GM06990 (cell line): Measurements from ENCODE around the gene NOL9.

ENCODE experiments used
- DNase-seq: peaks from one replicate; pipeline ENCODE4 v3.0.0-alpha.2; 2011; ENCODE audit not compliant: insufficient read length; ENCODE audit errors: extremely low read depth
- H3K27me3 ChIP-seq: replicated peaks from 2 replicates; pipeline ENCODE4 v1.6.0; 2011; ENCODE audit warnings: low read length; ENCODE audit not compliant: control insufficient read depth, insufficient read depth
- H3K36me3 ChIP-seq: 2 replicates; pipeline ENCODE4 v1.5.1; 2011; ENCODE audit warnings: low read length; ENCODE audit not compliant: control insufficient read depth, insufficient read depth
- H3K4me3 ChIP-seq: replicated peaks from 2 replicates; pipeline ENCODE4 v1.5.1; 2011; ENCODE audit warnings: low read depth, mild to moderate bottlenecking, control low read depth, low read length
- CTCF ChIP-seq: IDR thresholded peaks from 2 replicates; pipeline ENCODE4 v1.5.1; 2011; ENCODE audit warnings: low read length, control low read depth, mild to moderate bottlenecking, inconsistent platforms; ENCODE audit not compliant: insufficient read depth, poor library complexity, severe bottlenecking

Gene NOL9

GRCh38 chr1:6585841-6586240 lies 31.5 kb upstream of the NOL9 start:
- Histone ChIP-seq H3K4me3 (no peak overlapping the region), H3K36me3 (peaks cover 24% of the 10 kb centered on the region), H3K27me3 (no peaks in the 10 kb centered on the region)
- no peak for DNase-seq
- no peak for TF ChIP-seq CTCF

- no peak for DNase-seq
- Histone ChIP-seq H3K4me3 (no peak overlapping the region), H3K36me3 (peaks cover 24% of the 10 kb centered on the region), H3K27me3 (no peaks in the 10 kb centered on the region)
- no peak for TF ChIP-seq CTCF
Measured at GRCh38 chr1:6585081-6585722, 30.9 kb upstream of the NOL9 start.

GRCh38 chr1:6584126-6585080 lies 30.1 kb upstream of the NOL9 start:
- no peak for TF ChIP-seq CTCF
- H3K27me3 ChIP-seq, result no peaks in the 10 kb centered on the region
- no peak for DNase-seq
- H3K36me3 ChIP-seq, result peaks cover 20% of the 10 kb centered on the region
- H3K4me3 ChIP-seq, result no peak overlapping the region

- Histone ChIP-seq H3K27me3 (no peaks in the 10 kb centered on the region), H3K4me3 (no peak overlapping the region), H3K36me3 (peaks cover 6% of the 10 kb centered on the region)
- no peak for DNase-seq
- TF ChIP-seq CTCF, result no peak
Measured at GRCh38 chr1:6582370-6582769, 28.1 kb upstream of the NOL9 start.

- Histone ChIP-seq H3K27me3 (no peaks in the 10 kb centered on the region), H3K36me3 (peaks cover 1% of the 10 kb centered on the region; the same call in 1 of the 2 replicates), H3K4me3 (no peak overlapping the region)
- no peak for DNase-seq
- TF ChIP-seq CTCF, result no peak
Measured at GRCh38 chr1:6581561-6582305, 27.4 kb upstream of the NOL9 start.
